ENCODE measurements around the gene EPHB2.

EPHB2 gene

DNA sequence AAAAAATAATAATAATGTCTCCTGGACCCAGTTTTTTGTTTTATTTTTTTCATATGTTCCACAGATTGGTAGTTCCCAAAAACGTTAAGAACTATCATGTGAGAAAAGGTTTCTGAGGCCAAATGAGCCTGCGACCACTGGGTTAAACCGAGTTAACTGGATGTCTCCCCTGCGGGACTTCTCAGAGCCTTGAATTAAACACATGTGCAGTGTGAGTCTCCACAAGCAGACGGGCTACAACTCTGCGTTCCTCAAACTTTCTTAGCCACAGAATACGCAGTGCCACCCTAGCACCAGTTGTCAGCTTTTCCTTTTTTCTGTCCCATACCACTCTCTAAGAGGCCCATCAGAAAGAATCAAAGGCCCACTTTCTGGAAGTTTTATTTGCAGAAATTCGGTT, 164.1 kb downstream of the EPHB2 start:
- TF ChIP-seq, protein P1, sequence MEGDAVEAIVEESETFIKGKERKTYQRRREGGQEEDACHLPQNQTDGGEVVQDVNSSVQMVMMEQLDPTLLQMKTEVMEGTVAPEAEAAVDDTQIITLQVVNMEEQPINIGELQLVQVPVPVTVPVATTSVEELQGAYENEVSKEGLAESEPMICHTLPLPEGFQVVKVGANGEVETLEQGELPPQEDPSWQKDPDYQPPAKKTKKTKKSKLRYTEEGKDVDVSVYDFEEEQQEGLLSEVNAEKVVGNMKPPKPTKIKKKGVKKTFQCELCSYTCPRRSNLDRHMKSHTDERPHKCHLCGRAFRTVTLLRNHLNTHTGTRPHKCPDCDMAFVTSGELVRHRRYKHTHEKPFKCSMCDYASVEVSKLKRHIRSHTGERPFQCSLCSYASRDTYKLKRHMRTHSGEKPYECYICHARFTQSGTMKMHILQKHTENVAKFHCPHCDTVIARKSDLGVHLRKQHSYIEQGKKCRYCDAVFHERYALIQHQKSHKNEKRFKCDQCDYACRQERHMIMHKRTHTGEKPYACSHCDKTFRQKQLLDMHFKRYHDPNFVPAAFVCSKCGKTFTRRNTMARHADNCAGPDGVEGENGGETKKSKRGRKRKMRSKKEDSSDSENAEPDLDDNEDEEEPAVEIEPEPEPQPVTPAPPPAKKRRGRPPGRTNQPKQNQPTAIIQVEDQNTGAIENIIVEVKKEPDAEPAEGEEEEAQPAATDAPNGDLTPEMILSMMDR (IDR thresholded peaks at IDR 0.05; ENCODE audit: extremely low read depth, insufficient read depth, missing control alignments), result no peak
- in situ Hi-C loops (cut with MboI; ENCODE audit: low pct_unique_long_range_greater_than_20kb, low sequenced_read_pairs, unreplicated experiment), result loop anchor here (25.0 kb wide), 1 partner anchor 162 kb away; the partner anchor contains the start of gene EPHB2
- no peak for DNase-seq (ENCODE audit: low spot score)

DNA sequence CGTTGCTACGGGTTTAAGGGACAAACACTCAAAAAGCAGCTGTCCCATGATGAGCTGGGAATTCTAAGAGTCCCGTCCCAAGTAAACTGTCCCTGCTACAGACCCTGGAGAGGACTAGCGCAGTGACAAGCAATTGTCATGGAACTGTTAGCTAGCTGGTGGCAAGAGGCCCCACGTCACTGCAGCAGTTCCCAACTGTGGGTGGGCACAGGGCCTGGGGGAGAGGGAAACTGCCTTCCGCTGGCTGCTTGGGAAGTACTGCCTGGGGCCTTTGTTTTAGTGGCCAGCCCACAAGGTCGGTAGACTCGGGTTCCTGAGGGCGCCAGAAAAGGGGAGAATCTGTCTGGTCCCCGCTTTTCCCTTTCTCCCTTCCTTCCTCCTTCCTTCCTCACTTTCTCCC, 164.6 kb downstream of the EPHB2 start:
- in situ Hi-C loops (cut with MboI; ENCODE audit: low pct_unique_long_range_greater_than_20kb, low sequenced_read_pairs, unreplicated experiment), result loop anchor here (25.0 kb wide), 1 partner anchor 163 kb away; the partner anchor contains the start of gene EPHB2
- TF ChIP-seq, protein P1 (IDR thresholded peaks at IDR 0.05; ENCODE audit: extremely low read depth, insufficient read depth, missing control alignments), result no peak
- DNase-seq (ENCODE audit: low spot score), result no peak

DNA sequence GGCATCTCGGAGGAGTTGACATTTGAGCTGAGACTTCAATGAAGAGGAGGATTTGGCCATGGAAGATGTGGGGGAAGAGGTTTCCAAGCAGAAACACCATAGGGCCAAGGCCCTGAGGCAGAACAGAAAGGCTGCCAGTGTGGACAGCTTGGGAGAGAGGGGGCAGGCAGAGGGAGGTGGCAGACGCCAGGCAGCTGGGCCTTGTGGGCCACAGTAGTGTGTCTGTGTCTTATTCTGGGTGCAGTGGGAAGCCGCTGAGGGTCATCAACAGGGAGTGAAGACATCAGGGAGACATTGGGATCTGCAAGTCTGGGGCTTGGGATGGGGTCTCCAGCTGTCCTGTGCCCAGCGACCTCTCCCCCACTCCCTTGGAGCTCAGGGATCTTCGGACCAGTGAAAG, 165.2 kb downstream of the EPHB2 start:
- TF ChIP-seq, protein P1 (IDR thresholded peaks at IDR 0.05; ENCODE audit: extremely low read depth, insufficient read depth, missing control alignments), result no peak
- in situ Hi-C loops (cut with MboI; ENCODE audit: low pct_unique_long_range_greater_than_20kb, low sequenced_read_pairs, unreplicated experiment), result loop anchor here (25.0 kb wide), 1 partner anchor 164 kb away; the partner anchor contains the start of gene EPHB2

DNA sequence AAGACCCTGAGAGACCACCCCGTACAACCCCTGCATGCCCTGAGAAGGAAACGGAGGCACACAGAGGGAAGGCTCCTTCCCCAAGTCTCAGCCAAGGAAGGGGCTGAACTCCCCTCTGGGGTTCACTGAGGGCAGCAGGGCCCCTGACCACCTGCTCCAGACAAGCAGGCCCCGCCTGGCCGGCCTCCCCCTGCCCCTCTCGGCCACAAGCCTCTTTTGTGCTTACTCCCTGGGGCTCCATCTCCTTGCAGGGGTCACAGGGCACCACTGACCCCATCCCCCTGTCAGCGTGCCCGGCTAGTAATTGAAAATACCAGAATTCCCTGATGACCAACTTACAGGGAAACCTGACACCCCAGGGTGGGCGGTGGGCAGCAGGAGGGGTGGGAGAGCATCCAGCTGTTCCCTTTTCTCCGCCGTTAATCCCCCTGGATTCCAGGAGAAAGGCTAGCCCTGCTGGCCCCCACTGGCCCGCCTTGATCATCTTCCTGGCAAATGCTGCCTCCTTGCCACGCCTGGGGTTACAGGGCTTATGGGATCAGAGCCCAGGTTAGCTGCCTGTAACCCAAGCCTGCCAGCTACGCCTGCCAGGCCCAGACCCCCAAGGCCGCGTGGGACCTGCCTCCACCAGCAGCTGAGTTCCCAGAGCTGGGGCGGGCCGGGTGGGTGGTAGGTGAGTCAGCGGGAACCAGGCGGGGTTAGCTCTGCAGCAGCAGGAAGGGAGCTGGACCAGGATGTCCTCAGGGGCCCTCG, 165.9 kb downstream of the EPHB2 start:
- in situ Hi-C loops (cut with MboI; ENCODE audit: low pct_unique_long_range_greater_than_20kb, low sequenced_read_pairs, unreplicated experiment), result loop anchor here (25.0 kb wide), 1 partner anchor 164 kb away; the partner anchor contains the start of gene EPHB2
- TF ChIP-seq, protein P1 (IDR thresholded peaks at IDR 0.05; ENCODE audit: extremely low read depth, insufficient read depth, missing control alignments), result no peak
- no peak for DNase-seq (ENCODE audit: low spot score)

More for the DNA sequence above, 165.2 kb downstream of the EPHB2 start:
- DNase-seq (ENCODE audit: low spot score), result no peak

DNA sequence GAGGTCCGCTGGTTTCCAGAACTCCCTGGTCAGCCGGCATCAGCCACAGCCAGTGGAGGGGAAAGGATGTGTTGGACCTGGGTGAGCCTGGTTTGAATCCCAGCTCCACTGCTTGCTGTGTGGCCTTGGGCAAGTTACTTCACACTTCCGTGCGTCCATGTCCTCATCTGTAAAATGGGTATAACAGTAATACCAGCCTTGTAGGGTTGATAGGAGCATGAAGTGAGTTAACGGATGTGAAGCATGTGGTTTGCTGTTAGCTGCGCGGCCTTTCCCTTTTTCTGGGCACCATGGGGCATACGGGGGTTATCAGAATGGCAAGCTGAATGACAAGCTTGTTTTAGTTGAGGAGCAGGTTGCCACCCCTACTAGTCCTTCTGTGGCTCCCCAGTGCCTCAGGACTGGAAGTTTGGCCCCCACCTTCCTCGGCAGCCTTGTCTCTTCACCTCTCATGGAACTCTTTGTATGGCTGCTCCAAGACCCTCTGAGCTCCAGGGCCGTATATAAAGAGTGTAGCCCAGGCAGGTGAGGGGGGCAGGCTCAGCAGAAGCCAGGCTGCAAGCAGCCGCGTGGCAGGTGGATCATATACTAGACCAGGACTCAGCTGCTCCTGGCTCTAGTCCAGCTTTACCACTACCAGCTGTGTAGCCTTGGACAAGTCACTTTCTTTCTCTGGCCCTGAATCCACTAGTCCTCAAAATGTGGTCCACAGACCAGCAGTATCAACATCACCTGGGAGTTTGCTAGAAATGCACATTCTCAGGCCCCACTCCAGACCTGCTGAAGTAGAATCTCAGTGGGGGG, 166.7 kb downstream of the EPHB2 start:
- in situ Hi-C loops (cut with MboI; ENCODE audit: low pct_unique_long_range_greater_than_20kb, low sequenced_read_pairs, unreplicated experiment), result loop anchor here (25.0 kb wide), 1 partner anchor 165 kb away; the partner anchor contains the start of gene EPHB2
- no peak for DNase-seq (ENCODE audit: low spot score)
- TF ChIP-seq, protein P1 (IDR thresholded peaks at IDR 0.05; ENCODE audit: extremely low read depth, insufficient read depth, missing control alignments), result no peak

DNA sequence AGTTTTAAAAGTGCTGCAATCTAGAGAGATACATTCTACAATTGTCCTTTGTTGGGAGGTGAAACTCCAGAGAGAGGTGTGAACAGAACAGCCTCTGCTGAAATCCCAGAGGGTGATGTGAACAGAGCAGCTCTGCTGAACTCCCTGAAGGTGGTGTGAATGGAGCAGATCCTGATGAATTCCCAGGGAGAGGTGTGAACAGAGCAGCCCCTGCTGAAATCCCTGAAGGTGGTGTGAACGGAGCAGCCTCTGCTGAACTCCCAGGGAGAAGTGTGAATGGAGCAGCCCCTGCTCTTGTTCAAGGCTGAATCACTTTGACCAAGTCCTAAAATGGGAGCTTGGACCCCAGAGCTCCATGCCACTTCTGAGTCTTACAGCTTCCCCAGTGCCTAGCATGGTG, 167.3 kb downstream of the EPHB2 start:
- TF ChIP-seq, protein P1 (IDR thresholded peaks at IDR 0.05; ENCODE audit: extremely low read depth, insufficient read depth, missing control alignments), result no peak
- in situ Hi-C loops (cut with MboI; ENCODE audit: low pct_unique_long_range_greater_than_20kb, low sequenced_read_pairs, unreplicated experiment), result loop anchor here (25.0 kb wide), 1 partner anchor 166 kb away; the partner anchor contains the start of gene EPHB2
- DNase-seq (ENCODE audit: low spot score), result no peak
